ENCODE results near the gene RBMX2. TPM values are rescaled to one million over a fixed set of nuclear protein-coding genes. Genes with fewer than 3 reads are reported as not detected.

Gene RBMX2
- total and polyA plus RNA-seq, 2 of the 13 experiments (the other 11 are each of a cell fraction or from before 2014, with no cell fraction given): 13.9 to 24.4 TPM

- no peak for TF ChIP-seq CC2D1A (CRISPR knock-in tag; IDR thresholded peaks at IDR 0.05)
- TF ChIP-seq HOXA7 (CRISPR knock-in tag; IDR thresholded peaks at IDR 0.05): no peak
- TF ChIP-seq ZNF235 (CRISPR knock-in tag; IDR thresholded peaks at IDR 0.05; ENCODE audit: borderline replicate concordance): no peak
- TF ChIP-seq MIER3 (CRISPR knock-in tag; IDR thresholded peaks at IDR 0.05; ENCODE audit: borderline replicate concordance): no peak
Measured at GRCh38 chrX:130413415-130413814, 11.6 kb downstream of the RBMX2 start (continued).

- no peak for FAIRE-seq
- H3K4me2 ChIP-seq (ENCODE audit: low read depth, low read length): no peak overlapping the region
- no TSS peak for BruUV-seq (replicated peaks)
- no peak overlapping the region for H2AFZ ChIP-seq (ENCODE audit: low read length)
- H3K4me1 ChIP-seq (ENCODE audit: insufficient read depth, low read length): no peaks in the 10 kb centered on the region
- no peaks in the 10 kb centered on the region for H4K20me1 ChIP-seq (ENCODE audit: insufficient read depth, low read length)
- 100% methylated on average over 5 of the region's 5 CpGs for WGBS (ENCODE audit: low lambda C conversion rate)
- peaks cover 1 to 4% of the 10 kb centered on the region in 2 experiments; a peak in 1 of 5 replicates for H3K36me3 ChIP-seq (replicated peaks in 1 of 2; ENCODE audit: control insufficient read depth in 1 of 2, insufficient read depth in 2 of 2, low read length in 2 of 2)
- no peak overlapping the region for H3K27ac ChIP-seq (ENCODE audit: extremely low read length, insufficient read depth, low read length)
- in situ Hi-C loops (cut with HindIII; ENCODE audit: extremely low pct_ligation_motif_present, low pct_unique_long_range_greater_than_20kb) (no loop called here), intact Hi-C loops (cut with micrococcal nuclease; ENCODE audit: unreplicated experiment) (no loop called here)
- no peaks in the 10 kb centered on the region for H3K9me3 ChIP-seq (ENCODE audit: low read length)
- no peak for ATAC-seq
- H3K4me3 ChIP-seq (replicated peaks in 1 of 3; ENCODE audit: insufficient read depth in 1 of 3, low read depth in 2 of 3, low read length in 3 of 3): no peak overlapping the region
- H3K27me3 ChIP-seq (ENCODE audit: control insufficient read depth in 1 of 2, insufficient read depth in 2 of 2, low read length in 2 of 2): no peaks in the 10 kb centered on the region
- no peak for DNase-seq (ENCODE audit: low spot score)
- ChIA-PET POLR2A (no interaction called here), CTCF (ENCODE audit: low intra/inter-chr PET ratio, low total read pairs) (no interaction called here)
- no peaks in the 10 kb centered on the region for H3K79me2 ChIP-seq (ENCODE audit: insufficient read depth, low read length)
- no peak overlapping the region for H3K9ac ChIP-seq (ENCODE audit: insufficient read depth, low read depth, low read length)
- no peak for TF ChIP-seq ZNF674 (CRISPR knock-in tag; IDR thresholded peaks at IDR 0.05; ENCODE audit: low read depth)
- TF ChIP-seq ZNF703 (CRISPR knock-in tag; IDR thresholded peaks at IDR 0.05; ENCODE audit: borderline replicate concordance): no peak
- TF ChIP-seq MYC (CRISPR knock-in tag; IDR thresholded peaks at IDR 0.05; ENCODE audit: borderline replicate concordance): no peak
- TF ChIP-seq ZNF142 (CRISPR knock-in tag; IDR thresholded peaks at IDR 0.05): no peak
- no peak for TF ChIP-seq MAFK (conservative IDR thresholded peaks at IDR 0.05 in 1 of 2, IDR thresholded peaks at IDR 0.05 in 1 of 2; ENCODE audit: low read length in 2 of 2)
- TF ChIP-seq HMGA1 (CRISPR knock-in tag; conservative IDR thresholded peaks at IDR 0.05): no peak
- TF ChIP-seq ZNF788 (CRISPR knock-in tag; IDR thresholded peaks at IDR 0.05; ENCODE audit: borderline replicate concordance): no peak
- TF ChIP-seq JARID2 (CRISPR knock-in tag; IDR thresholded peaks at IDR 0.05; ENCODE audit: insufficient replicate concordance): no peak
- TF ChIP-seq RBAK (CRISPR knock-in tag; IDR thresholded peaks at IDR 0.05): no peak
- no peak for TF ChIP-seq MIER2 (CRISPR knock-in tag; IDR thresholded peaks at IDR 0.05)
- no peak for TF ChIP-seq ZBTB38 (CRISPR knock-in tag; IDR thresholded peaks at IDR 0.05)
- TF ChIP-seq RBM39 (IDR thresholded peaks at IDR 0.05; ENCODE audit: low read depth, low read length, poor library complexity, severe bottlenecking): no peak
- TF ChIP-seq TIGD3 (CRISPR knock-in tag; IDR thresholded peaks at IDR 0.05; ENCODE audit: borderline replicate concordance): no peak
- no peak for TF ChIP-seq PCBP2 (optimal IDR thresholded peaks at IDR 0.05; ENCODE audit: low read depth, low read length, poor library complexity, severe bottlenecking)
Measured at GRCh38 chrX:130414800-130415199, 13.0 kb downstream of the RBMX2 start.
